HG03521 (cell line): ENCODE measurements around the gene GAB2.

Experiments used
- ATAC-seq: cut with Tn5 transposase; IDR thresholded peaks from one replicate; pipeline ENCODE4 v1.9.1; 2021; ENCODE audit warnings: mild to moderate bottlenecking, moderate library complexity; ENCODE audit not compliant: unreplicated experiment

The GAB2 gene

DNA sequence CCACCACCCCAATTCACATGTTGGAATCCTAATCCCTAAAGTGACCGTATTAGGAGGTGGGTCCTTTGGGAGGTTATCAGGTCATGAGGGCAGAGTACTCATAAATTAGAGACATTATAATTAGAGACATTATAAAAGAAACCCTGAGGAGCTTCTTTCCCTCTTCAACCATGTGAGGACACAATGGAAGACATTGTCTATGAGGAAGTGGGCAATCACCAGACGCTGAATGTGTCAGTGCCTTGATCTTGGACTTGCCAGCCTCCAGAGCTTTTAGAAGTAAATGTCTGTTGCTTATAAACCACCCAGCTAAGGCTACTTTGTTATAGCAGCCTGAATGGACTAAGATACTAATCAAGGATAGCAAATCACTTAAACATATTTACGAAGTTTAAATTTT is 14.8 kb downstream of the GAB2 start:
- ATAC-seq = no peak

DNA sequence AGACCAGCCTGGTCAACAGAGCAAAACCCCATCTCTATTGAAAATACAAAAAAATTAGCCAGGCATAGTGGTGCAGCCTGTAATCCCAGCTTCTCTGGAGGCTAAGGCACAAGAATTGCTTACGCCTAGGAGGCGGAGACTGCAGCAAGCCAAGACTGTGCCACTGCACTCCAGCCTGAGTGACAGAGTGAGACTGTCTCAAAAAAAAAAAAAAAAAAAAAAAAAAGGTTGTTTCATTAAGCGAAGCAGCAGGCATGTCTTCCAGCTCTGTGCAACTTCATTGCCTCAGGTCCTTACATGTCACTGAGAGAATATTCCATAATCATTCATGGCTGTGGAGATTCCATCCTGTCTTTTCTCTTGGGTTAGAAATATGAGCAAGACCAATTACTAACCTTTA is 16.9 kb downstream of the GAB2 start:
- no peak for ATAC-seq

- no peak for ATAC-seq
Observed at GRCh38 chr11:78400116-78400515, 17.5 kb downstream of the GAB2 start.

DNA sequence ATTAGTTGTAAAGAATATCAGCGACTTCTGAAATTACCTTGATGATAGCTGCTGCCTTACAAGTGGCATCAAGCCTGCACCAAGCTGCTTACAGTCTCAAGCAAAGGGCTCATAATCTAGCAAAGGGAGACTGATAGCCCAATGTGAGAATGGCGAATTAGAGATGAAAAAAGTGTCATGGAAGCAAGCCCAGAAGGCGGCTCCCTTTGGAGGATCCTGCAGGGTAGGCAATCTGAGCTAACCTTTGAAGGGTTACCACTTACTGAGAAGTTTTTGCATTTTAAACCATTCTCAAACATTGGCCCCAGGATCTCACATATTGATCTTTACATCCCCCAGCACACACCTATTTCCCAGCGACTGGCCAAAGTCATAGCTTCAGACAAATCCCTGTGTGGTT is 18.5 kb downstream of the GAB2 start:
- ATAC-seq = no peak

DNA sequence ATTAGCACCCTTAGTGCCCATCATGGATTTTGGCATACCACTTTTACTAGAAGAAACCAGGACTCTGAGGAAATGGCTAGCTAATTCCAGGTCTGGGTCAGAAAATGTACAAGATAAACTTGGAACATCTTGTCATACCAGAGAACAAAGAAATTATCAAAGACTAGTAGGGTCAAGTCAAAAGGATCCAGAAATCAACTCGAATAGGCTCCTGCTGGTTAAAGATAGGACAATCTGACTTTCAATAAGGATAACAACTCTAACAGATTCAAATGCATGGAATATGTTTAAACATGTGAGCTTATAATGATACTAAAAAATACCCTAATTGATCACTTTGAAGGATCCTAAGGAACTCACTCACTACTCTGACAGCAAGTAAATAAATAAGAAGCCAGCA is 18.9 kb downstream of the GAB2 start:
- ATAC-seq = no peak

GRCh38 chr11:78397398-78397797 is 20.2 kb downstream of the GAB2 start:
- no peak for ATAC-seq

DNA sequence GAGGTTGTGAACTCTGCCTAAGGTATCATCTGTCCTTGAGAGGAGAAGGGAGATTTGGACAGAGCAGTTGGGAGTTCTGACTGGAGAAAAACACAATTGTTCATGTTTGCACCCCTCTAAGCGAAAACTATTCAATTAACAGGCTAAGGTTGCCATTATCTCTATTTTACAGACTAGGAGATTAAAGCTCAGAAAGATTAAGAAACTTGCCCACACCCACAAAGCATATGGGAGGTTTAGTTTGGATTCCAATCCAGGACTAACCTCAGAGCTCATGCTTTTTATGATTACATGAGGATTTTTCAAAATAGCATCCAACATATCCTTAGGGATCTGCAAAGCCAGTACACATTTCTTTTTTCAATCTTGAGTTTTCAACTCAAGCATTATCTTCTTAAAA is 22.0 kb downstream of the GAB2 start:
- ATAC-seq = no peak

DNA sequence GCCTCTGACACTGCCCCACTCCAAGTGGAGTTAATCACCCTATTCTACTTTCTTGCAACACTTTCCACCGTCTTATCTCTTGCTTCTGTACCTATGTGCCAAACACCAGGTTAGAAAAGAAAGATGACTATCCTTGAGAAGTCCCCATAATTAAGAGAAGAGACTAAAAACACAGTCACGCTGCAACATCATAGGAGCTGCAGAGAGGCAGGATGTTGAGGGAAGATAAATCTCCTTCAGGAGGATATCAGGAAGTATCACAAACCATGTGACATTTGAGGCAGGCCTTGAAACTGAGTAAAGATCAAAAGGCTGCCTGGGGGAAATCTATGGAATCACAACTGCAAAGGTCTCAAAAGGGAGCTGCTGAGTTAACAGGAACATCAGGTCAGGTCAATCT is 24.8 kb downstream of the GAB2 start:
- no peak for ATAC-seq

DNA sequence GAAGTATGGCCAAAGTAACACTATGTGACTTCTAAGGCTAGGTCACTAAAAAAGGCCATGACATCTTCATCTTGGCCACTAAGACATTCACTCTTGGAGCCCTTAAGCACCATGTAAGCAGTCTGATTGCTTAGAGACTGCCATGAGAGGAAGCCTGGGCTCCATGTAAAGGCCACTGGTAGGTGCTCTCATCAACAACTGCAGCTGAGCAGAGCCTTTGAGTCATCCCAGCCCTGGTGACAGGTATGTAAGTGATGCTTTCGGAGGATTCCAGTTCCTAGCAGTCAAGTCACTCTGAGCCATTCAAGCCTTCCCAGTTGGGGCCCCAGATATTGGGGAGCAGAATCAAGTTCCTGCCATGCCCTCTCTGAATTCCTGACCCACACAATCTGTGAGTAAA is 26.2 kb downstream of the GAB2 start:
- no peak for ATAC-seq

DNA sequence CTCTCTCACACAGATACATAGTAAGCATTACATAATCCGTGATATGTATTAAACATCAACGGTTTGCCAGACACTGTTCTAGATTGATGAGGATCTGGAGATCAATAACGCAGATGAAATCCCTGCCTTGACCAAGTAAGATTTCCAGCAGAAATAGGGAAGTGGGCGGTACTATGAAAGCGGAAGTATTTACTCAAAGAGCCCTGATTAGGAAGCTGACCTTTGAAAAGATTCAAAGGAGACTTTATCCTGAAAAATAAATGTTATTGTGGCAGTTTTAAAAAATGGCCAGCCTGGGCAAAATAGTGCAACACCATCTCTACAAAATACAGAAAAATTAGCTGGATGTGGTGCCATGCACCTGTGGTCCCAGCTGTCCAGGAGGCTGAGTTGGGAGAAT is 26.8 kb downstream of the GAB2 start:
- no peak for ATAC-seq

DNA sequence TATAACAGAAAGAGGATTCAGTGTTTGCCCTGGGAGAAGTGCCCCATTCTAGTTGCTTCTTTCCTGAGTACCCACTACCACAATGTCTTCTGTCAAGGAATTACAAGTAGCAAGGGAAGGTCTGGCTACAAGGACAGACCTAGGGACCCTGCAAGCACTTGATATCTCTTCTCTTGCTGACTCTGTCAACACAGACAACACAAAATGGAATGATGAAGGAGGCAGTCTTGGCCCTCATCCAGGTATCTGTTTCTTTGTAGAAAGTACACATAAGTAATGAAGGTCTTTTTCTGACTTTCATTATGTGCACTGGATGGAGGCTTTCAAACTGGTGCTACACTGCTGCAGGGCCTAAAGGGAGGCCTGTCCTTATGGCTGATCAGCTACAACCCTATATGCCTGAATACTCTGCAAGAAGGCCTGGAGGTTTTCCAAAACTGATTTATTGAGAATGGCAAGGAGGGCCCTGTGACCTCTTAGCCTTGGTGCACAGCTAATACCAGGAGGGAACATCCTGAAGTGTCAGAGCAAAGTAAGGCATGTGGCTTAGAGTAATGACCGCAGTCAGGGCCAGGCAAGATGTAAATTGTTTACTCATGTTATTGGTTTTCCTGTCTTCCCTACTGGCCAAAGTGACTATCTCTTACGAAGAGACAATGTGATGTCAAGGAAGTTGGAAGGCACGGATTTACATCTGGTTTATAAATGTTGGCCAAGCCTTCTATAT is 31.2 kb downstream of the GAB2 start:
- ATAC-seq = no peak

GRCh38 chr11:78385205-78385604 is 32.4 kb downstream of the GAB2 start:
- no peak for ATAC-seq

DNA sequence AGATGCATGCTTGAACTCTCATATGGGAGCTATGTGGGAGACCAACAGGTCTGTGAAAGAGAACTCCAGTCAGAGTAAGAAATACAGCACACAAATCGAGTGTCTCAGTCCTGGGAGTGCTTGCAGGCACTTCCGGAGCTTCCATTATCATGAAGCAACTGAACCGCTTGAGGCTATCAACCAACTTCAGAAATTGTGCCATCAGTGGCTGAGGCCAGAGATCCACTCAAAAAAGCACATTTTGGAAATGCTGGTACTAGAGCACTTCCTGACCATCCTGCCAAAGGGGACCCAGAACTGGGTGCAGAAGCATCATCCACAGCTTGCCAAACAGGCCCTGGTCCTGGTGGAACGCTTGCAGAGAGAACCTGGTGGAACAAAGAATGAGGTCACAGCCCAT is 33.4 kb downstream of the GAB2 start:
- ATAC-seq = no peak

DNA sequence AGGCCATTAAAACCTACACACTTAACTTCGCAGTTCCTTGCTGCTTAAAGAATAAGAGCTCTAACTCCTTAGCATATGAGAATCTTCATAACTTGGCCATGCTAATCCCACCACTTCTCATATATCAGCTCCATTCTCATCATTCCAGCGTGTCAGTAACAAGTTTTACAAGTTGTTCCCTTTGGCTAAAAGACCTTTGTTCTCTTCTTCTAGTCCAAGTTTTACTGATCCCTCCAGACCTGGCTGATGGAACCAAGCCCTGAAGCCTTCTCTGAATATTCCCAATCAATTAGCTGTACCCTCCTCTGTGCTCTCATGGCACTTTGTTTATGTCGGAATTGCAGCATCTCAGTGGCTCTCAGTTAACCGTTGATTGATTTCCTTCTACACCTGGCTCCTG is 35.8 kb downstream of the GAB2 start:
- no peak for ATAC-seq

DNA sequence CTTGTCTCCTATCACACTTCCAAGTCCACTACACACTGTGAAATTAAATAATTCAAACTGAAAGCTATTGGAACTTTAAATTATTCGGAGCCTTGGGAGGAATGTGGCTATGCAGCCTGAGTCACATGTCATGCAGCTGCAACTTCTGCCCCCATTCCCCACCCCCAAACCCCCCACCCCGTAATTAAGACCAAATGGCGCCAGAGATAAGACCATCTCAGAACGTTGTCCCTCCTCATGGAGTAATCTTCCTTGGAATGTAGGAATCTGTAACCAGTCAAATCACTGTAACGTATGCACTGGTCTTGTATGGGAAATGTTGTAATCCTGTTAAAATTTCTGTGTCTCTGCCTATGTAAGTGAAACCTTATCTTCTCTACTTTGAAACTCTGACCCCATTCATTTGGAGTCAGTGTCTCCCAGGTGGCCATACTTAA is 37.0 kb downstream of the GAB2 start:
- ATAC-seq = no peak

DNA sequence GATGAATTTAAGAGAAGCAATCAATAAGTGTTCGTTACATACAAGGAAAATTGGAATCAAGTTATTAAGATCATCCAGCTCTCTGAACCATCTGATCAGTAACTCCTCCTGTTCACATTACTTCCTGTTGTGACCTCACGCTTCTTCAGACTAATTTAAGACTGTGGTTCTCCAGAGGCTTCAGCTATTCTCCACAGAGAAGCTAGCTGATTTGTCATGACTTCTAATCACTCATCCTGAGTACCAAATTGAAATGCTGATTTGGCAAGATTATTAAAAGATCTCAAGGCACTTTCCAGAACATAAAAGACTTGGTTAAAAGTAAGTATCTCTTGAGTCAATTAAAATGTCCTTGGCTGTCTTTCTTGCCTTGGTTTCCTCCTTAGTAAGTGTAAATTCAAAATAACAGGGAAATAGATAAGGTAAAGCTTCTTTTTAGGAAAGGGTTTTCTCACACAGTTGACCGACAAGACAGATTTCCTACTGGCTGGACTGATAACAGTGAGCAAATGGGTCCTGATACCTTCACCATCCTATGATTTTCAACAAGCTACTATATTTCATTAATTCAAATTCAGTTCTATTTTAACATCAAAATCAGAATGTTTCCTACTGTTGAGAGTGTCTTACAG is 38.5 kb downstream of the GAB2 start:
- no peak for ATAC-seq

DNA sequence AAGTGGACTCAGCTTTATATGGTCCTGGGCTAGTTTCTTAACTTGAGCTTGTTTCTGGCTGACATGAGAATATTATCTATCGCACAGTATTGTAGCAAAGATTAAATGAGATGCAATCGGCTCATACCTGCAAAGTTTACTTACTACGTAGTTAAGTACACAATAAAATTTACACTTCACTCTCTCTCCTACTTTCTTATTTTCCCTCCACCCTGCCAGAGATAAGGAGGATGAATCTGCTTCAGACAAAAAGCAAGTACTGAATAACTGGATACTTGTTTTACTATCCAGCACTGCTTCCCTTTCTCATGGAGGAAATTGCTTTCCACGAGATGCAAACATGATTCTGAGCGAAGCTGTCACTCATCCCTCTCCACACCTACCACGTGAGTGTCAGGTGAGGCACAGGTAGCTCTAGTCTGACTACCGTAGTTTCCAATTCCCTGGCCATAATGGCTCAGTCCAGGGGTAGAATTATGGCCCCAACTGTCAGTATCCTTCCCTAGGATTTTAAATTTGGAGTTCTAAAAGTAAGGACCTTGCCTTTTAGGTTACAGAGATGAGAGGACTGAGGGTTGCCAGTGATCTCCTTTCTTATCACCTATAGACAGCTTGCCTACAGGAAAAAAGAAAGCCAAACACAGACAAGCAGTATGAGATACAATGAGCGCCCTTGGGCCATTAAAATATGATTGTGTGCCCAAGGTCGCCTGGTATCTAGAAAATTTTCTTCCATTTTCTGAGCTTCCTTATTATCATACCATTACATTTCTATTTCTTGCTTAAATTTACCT is 39.8 kb downstream of the GAB2 start:
- ATAC-seq = no peak

GRCh38 chr11:78376858-78377257 is 40.8 kb downstream of the GAB2 start:
- no peak for ATAC-seq

DNA sequence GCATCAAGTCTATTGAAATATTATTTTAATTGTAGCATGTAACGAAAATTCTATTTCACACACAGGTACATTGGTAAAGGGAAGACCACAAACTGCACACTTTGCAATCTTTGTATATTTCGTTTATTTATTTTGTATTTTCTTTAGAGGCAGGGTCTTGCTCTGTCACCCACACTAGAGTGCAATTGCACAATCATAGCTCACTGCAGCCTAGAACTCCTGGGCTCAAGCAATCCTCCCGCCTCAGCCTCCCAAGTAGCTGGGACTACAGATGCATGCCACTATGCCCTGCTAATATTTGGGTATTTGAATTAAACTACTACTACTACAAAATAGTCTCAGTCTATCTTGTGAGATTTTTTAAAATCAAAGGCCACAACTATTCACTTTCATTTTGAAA is 42.7 kb downstream of the GAB2 start:
- ATAC-seq = no peak

GRCh38 chr11:78373689-78374088 is 43.9 kb downstream of the GAB2 start:
- no peak for ATAC-seq

DNA sequence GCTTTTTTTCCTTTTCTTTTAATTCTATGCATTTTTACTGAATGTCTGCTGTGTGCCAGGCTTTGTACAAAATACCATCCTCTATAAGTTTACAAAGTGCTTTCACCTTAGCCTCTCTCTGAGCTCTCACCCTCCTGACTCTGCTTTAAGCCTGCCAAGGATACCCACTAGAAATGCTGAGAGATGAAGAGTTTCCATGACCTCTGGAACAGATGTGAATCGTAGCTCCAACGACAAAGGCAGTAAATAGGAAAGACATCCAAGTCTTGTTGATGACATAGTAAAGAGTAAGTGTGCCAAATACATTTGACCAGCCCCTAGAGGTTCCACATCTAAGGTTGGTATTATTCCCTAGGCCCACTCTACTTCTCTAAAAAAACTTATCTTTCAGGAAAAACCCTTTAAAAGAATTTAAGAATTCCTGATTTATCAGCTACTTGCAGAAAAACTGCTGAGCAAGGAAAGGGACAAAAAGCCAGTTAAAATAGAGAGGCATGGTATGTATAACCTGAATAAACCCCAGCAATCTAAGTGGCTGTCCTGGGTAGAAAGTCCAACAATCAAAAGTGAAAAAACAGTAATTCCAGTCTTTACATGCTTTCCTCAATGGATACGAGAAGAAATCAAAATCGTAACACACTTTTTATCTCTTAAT is 45.4 kb downstream of the GAB2 start:
- ATAC-seq = no peak
